AG04449 (cell line): ENCODE results near the gene CRTC1.

Experiments used
- CTCF ChIA-PET: fragments of 350-600 bp; formaldehyde crosslinking; extraction: SDS; loops from one replicate; lab custom pipeline; 2021; ENCODE audit warnings: antibody characterized with exemption; lab: Yijun Ruan, JAX
- POLR2A ChIA-PET: fragments of 400-600, 350-600 bp; formaldehyde crosslinking; extraction: SDS; loops from one replicate; lab custom pipeline; 2020; ENCODE audit warnings: antibody characterized with exemption, inconsistent platforms; lab: Yijun Ruan, JAX
- DNase-seq: peaks from one replicate; pipeline ENCODE4 v3.0.0-alpha.2; 2010; ENCODE audit warnings: low read depth, low spot score
- H3K4me3 ChIP-seq: 2 replicates; pipeline ENCODE4 v1.5.1; 2011; ENCODE audit warnings: low read depth, mild to moderate bottlenecking, control low read depth, low read length
- TF ChIP-seq, protein P1 (sequence below): IDR thresholded peaks from one replicate; pipeline ENCODE4 v1.5.1; 2011; ENCODE audit warnings: mild to moderate bottlenecking, moderate library complexity, low read length, control low read depth, inconsistent platforms; ENCODE audit not compliant: insufficient read depth; ENCODE audit errors: missing control alignments

CRTC1 gene

DNA sequence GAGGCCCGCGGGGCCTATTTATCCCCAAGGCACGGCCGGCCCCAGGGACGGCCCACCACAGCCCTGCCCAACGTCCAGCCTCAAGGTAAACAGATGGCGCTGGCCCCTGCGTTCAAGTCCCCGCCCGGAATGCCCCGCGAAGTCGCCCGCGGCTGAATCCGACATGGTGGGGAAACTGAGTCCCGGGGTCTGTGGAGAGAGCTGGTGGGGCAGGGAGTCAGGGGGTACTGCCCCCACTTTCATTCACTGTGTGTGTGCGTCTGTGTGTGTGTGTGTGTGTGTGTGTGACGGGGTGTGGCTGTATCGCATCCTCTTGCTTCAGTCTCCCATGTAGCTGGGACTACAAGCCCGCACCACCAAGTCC is 107.8 kb downstream of the CRTC1 start:
- ChIA-PET POLR2A (no interaction called here), CTCF (interaction anchor here (0.8 to 1.4 kb wide), 3 partner anchors 9 to 203 kb away, joined by 3 read pairs; no protein-coding TSS in a partner anchor)
- DNase-seq, result no peak
- no peak overlapping the region for H3K4me3 ChIP-seq
- TF ChIP-seq, protein P1, sequence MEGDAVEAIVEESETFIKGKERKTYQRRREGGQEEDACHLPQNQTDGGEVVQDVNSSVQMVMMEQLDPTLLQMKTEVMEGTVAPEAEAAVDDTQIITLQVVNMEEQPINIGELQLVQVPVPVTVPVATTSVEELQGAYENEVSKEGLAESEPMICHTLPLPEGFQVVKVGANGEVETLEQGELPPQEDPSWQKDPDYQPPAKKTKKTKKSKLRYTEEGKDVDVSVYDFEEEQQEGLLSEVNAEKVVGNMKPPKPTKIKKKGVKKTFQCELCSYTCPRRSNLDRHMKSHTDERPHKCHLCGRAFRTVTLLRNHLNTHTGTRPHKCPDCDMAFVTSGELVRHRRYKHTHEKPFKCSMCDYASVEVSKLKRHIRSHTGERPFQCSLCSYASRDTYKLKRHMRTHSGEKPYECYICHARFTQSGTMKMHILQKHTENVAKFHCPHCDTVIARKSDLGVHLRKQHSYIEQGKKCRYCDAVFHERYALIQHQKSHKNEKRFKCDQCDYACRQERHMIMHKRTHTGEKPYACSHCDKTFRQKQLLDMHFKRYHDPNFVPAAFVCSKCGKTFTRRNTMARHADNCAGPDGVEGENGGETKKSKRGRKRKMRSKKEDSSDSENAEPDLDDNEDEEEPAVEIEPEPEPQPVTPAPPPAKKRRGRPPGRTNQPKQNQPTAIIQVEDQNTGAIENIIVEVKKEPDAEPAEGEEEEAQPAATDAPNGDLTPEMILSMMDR, result no peak

DNA sequence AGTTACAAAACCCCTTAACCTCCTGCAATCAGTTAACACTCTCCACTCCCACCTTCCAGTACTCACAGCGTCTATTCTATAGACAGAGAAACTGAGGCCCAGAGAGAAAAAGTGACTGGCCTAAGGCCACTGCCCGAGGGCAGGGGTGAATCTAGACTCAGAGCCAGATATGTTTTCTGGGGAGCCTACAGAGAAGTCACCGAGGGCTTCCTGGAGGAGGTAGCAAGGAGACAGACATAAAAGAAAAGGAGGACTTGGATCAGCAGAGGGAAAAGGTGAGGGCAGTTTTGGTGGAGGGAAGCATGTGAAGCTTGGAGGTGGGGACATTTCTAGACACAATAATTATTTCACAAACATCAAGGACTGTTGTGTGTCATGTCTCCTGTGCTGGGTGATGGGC is 109.2 kb downstream of the CRTC1 start:
- TF ChIP-seq, protein P1, result no peak
- no peak for DNase-seq
- POLR2A ChIA-PET, result no interaction called here
- H3K4me3 ChIP-seq, result no peak overlapping the region
- CTCF ChIA-PET, result interaction anchor here (0.9 to 1.3 kb wide), 2 partner anchors 54 to 204 kb away, joined by 3 to 4 read pairs; partner anchors contain the start of gene REX1BD

DNA sequence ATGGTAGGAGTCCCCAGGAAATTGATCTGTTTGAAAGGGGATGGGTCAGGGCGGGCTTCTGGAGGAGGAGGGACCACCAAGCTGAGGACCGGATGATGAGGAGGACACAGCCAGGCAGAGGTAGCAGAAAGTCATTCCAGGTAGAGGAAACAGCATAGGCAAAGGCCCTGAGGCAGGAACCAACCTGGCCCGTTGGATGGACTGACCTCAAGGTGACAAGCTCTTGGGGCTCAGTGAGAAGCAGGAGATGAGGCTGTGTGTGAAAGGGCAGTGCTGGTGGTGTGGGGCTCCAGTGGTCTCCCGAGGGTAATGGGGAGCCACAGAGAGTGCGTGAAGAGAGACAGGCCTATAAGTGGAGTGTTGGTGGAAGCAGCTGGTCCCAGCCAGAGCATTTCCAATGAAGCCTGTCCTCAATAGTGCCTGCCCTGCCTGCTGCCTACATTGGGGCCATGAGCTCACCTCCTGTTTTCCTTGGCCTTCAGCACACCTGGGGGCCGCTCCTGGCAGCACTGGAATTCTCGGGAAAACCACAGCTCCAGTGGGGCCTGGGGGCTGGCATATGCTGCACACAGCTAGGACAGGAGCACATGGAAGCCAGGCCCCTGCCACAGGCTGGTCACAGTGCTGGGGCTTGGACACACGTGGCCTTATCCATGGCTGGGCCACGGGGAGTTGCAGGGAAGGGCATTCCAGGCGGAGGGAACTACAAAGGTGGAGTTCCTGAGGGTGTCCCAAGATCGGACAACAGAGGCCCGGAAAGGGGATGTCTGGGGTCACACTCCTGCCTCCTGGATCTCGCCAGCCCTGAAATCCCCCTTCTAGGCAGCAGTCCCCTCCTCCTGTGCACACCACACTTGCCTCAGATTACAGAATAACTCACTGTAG is 109.9 kb downstream of the CRTC1 start:
- DNase-seq, result no peak
- no peak overlapping the region for H3K4me3 ChIP-seq
- ChIA-PET POLR2A (no interaction called here), CTCF (interaction anchor here (0.9 to 1.3 kb wide), 2 partner anchors 54 to 205 kb away, joined by 3 to 4 read pairs; partner anchors contain the start of gene REX1BD)
- TF ChIP-seq, protein P1, result no peak

DNA sequence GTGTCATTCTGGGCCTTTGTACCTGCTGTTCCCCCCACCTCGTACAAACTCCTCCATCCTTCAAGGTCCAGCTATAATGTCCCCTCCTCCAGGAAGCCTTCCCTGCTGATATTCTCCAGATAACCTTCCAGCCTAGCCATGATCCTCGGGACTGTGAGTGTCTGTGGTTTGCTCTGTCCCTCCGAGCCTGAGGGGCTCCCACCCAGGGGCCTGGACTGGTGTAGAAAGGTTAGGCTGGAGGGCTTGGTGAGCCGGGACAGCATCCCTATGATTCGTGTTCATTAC is 110.5 kb downstream of the CRTC1 start:
- ChIA-PET CTCF (no interaction called here), POLR2A (no interaction called here)
- DNase-seq, result no peak
- no peak overlapping the region for H3K4me3 ChIP-seq
- TF ChIP-seq, protein P1, result no peak

DNA sequence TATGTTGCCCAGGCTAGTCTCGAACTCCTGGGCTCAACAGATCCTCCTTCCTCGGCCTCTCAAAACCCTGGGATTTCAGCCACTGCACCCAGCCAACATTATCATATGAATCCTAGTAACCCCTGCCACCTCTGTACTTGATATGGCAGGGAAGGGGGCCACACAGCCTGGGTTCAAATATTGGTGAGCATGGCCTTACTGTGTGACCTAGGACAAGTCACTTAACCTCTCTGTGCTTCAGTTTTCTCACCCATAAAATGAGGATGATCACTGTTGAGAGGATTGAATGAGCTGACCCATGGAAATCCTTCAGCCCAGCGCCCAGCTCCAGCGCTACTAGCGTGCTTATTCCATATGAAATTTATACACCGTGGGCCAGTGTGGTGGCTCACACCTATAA is 111.2 kb downstream of the CRTC1 start:
- ChIA-PET CTCF (interaction anchor here (1.1 kb wide), 1 partner anchor 62 kb away, joined by 3 read pairs; no protein-coding TSS in a partner anchor), POLR2A (no interaction called here)
- DNase-seq, result no peak
- no peak overlapping the region for H3K4me3 ChIP-seq
- TF ChIP-seq, protein P1, result no peak

DNA sequence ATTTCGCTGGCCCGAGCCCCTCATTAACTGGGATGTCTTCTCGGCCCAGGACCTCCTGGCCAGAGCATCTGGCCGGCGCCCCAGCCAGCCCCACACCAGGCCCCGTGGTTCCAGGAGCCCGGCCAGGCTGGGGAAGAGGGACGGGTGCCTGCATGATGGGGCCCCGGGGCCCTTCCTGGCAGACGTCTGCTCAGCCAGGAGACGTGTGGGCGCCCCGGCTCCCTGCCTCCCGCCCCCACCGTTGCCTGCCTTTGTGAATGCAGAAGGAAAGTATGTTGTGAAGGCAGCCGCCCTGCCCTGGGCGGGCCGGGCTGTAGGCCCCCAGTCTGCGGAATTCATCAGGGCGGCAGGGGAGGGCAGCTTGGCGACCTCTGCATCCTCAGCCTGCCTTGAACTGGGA is 112.1 kb downstream of the CRTC1 start:
- no peak overlapping the region for H3K4me3 ChIP-seq
- CTCF ChIA-PET, result no interaction called here
- POLR2A ChIA-PET, result interaction anchor here (0.6 kb wide), 1 partner anchor 300 kb away, joined by 3 read pairs; no protein-coding TSS in a partner anchor
- TF ChIP-seq, protein P1, result no peak
- no peak for DNase-seq
